ENCODE data around the gene SETBP1. TPM values are rescaled to one million over a fixed set of nuclear protein-coding genes. Genes with fewer than 3 reads are reported as not detected.

SETBP1 gene
- total RNA-seq, 1 experiment from 2014 or later = 4.0 TPM

- H3K9me3 Mint-ChIP-seq (ENCODE audit: unreplicated experiment) = no peaks in the 10 kb centered on the region
- TF ChIP-seq, protein P1, sequence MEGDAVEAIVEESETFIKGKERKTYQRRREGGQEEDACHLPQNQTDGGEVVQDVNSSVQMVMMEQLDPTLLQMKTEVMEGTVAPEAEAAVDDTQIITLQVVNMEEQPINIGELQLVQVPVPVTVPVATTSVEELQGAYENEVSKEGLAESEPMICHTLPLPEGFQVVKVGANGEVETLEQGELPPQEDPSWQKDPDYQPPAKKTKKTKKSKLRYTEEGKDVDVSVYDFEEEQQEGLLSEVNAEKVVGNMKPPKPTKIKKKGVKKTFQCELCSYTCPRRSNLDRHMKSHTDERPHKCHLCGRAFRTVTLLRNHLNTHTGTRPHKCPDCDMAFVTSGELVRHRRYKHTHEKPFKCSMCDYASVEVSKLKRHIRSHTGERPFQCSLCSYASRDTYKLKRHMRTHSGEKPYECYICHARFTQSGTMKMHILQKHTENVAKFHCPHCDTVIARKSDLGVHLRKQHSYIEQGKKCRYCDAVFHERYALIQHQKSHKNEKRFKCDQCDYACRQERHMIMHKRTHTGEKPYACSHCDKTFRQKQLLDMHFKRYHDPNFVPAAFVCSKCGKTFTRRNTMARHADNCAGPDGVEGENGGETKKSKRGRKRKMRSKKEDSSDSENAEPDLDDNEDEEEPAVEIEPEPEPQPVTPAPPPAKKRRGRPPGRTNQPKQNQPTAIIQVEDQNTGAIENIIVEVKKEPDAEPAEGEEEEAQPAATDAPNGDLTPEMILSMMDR (IDR thresholded peaks at IDR 0.05; ENCODE audit: insufficient read depth in 1 of 2, low read depth in 1 of 2, low read length in 1 of 2, severe bottlenecking in 1 of 2, unreplicated experiment in 1 of 2) = no peak
- H3K4me3 Mint-ChIP-seq (ENCODE audit: unreplicated experiment) = no peak overlapping the region
- H3K9me3 ChIP-seq = no peaks in the 10 kb centered on the region
- POLR2A ChIA-PET = no interaction called here
- H3K27ac Mint-ChIP-seq (ENCODE audit: unreplicated experiment) = no peak overlapping the region
- no TSS peak for BruUV-seq (replicated peaks)
- intact Hi-C loops (cut with micrococcal nuclease; ENCODE audit: unreplicated experiment) = no loop called here
- no peaks in the 10 kb centered on the region for H3K27me3 Mint-ChIP-seq (ENCODE audit: insufficient read depth, unreplicated experiment)
- H3K4me3 ChIP-seq (ENCODE audit: low read depth, low read length) = no peak overlapping the region
- H3K4me1 Mint-ChIP-seq (ENCODE audit: low read depth, unreplicated experiment) = no peaks in the 10 kb centered on the region
- H3K36me3 Mint-ChIP-seq (ENCODE audit: insufficient read depth, unreplicated experiment) = no peaks in the 10 kb centered on the region
- no peak for DNase-seq
- H3K36me3 ChIP-seq (ENCODE audit: control insufficient read depth, insufficient read depth, low read length) = no peaks in the 10 kb centered on the region
- H3K27me3 ChIP-seq (replicated peaks; ENCODE audit: control insufficient read depth, insufficient read depth, low read length) = no peaks in the 10 kb centered on the region
- CTCF ChIA-PET = no interaction called here
- no peaks in the 10 kb centered on the region for H3K4me1 ChIP-seq
Observed at GRCh38 chr18:44823286-44823685, 142.6 kb downstream of the SETBP1 start.

DNA sequence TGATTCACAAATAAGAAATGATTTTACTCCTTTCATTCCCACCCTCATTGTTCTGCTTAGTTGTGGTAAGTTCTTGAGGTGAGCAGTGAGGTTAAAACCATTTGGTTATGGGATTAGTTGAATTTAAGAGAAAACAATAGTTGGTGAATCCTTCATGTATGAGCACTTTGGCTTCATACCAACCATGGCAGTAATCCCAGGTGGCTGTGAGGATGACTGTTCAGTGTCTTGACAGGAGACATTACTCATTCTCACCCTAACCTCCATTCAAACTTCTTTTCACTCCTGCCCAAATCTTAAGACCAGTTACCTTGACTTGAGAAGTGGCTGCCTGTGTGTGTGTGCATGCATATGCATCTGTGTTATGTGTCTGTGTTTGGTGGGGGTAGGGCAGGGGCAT, 143.1 kb downstream of the SETBP1 start:
- intact Hi-C loops (cut with micrococcal nuclease; ENCODE audit: unreplicated experiment) = no loop called here
- Histone ChIP-seq H3K9me3 (no peaks in the 10 kb centered on the region), H3K4me3 (ENCODE audit: low read depth, low read length) (no peak overlapping the region), H3K4me1 (no peaks in the 10 kb centered on the region), H3K36me3 (ENCODE audit: control insufficient read depth, insufficient read depth, low read length) (no peaks in the 10 kb centered on the region), H3K27me3 (replicated peaks; ENCODE audit: control insufficient read depth, insufficient read depth, low read length) (no peaks in the 10 kb centered on the region)
- Mint-ChIP-seq H3K27me3 (ENCODE audit: insufficient read depth, unreplicated experiment) (no peaks in the 10 kb centered on the region), H3K4me3 (ENCODE audit: unreplicated experiment) (no peak overlapping the region), H3K36me3 (ENCODE audit: insufficient read depth, unreplicated experiment) (no peaks in the 10 kb centered on the region), H3K9me3 (ENCODE audit: unreplicated experiment) (no peaks in the 10 kb centered on the region), H3K4me1 (ENCODE audit: low read depth, unreplicated experiment) (no peaks in the 10 kb centered on the region), H3K27ac (ENCODE audit: unreplicated experiment) (no peak overlapping the region)
- CTCF ChIA-PET = no interaction called here
- BruUV-seq (replicated peaks) = no TSS peak
- no peak for DNase-seq
- TF ChIP-seq, protein P1 (IDR thresholded peaks at IDR 0.05; ENCODE audit: insufficient read depth in 1 of 2, low read depth in 1 of 2, low read length in 1 of 2, severe bottlenecking in 1 of 2, unreplicated experiment in 1 of 2) = no peak
- POLR2A ChIA-PET = no interaction called here

- Mint-ChIP-seq H3K9me3 (ENCODE audit: unreplicated experiment) (no peaks in the 10 kb centered on the region), H3K27me3 (ENCODE audit: insufficient read depth, unreplicated experiment) (no peaks in the 10 kb centered on the region), H3K4me3 (ENCODE audit: unreplicated experiment) (no peak overlapping the region), H3K4me1 (ENCODE audit: low read depth, unreplicated experiment) (no peaks in the 10 kb centered on the region), H3K36me3 (ENCODE audit: insufficient read depth, unreplicated experiment) (no peaks in the 10 kb centered on the region), H3K27ac (ENCODE audit: unreplicated experiment) (no peak overlapping the region)
- CTCF ChIA-PET = no interaction called here
- no TSS peak for BruUV-seq (replicated peaks)
- Histone ChIP-seq H3K4me1 (no peaks in the 10 kb centered on the region), H3K36me3 (ENCODE audit: control insufficient read depth, insufficient read depth, low read length) (no peaks in the 10 kb centered on the region), H3K9me3 (no peaks in the 10 kb centered on the region), H3K4me3 (ENCODE audit: low read depth, low read length) (no peak overlapping the region), H3K27me3 (replicated peaks; ENCODE audit: control insufficient read depth, insufficient read depth, low read length) (no peaks in the 10 kb centered on the region)
- POLR2A ChIA-PET = no interaction called here
- TF ChIP-seq, protein P1 (IDR thresholded peaks at IDR 0.05; ENCODE audit: insufficient read depth in 1 of 2, low read depth in 1 of 2, low read length in 1 of 2, severe bottlenecking in 1 of 2, unreplicated experiment in 1 of 2) = no peak
- DNase-seq = no peak
- intact Hi-C loops (cut with micrococcal nuclease; ENCODE audit: unreplicated experiment) = no loop called here
Observed at GRCh38 chr18:44824884-44825283, 144.2 kb downstream of the SETBP1 start.
